SK-N-SH treated with all-trans-retinoic acid at 6 μM for 48 hours (cell line): Measurements from ENCODE around the gene ZBTB43.

ENCODE experiments used
- OSR1 ChIP-seq: fragments of 250-450 bp; sonication (Bioruptor Pico); IDR thresholded peaks from 2 replicates; pipeline ENCODE4 v1.8.0; 2022; ENCODE audit warnings: moderate library complexity, mild to moderate bottlenecking, inconsistent platforms
- RARB ChIP-seq: fragments of 250-450 bp; sonication (Bioruptor Pico); IDR thresholded peaks from 2 replicates; pipeline ENCODE4 v1.8.0; 2021; ENCODE audit warnings: mild to moderate bottlenecking, moderate library complexity
- TCF4 ChIP-seq: fragments of 250-450 bp; sonication (Bioruptor Pico); IDR thresholded peaks from 2 replicates; pipeline ENCODE4 v1.8.0; 2021; ENCODE audit warnings: mild to moderate bottlenecking, moderate library complexity, borderline replicate concordance
- TOX ChIP-seq: fragments of 250-450 bp; sonication (Bioruptor Pico); IDR thresholded peaks from 2 replicates; pipeline ENCODE4 v1.8.0; 2021; ENCODE audit warnings: mild to moderate bottlenecking, moderate library complexity, borderline replicate concordance
- ZFP3 ChIP-seq: fragments of 250-450 bp; sonication (Bioruptor Pico); IDR thresholded peaks from 2 replicates; pipeline ENCODE4 v1.5.0; 2020; ENCODE audit warnings: mild to moderate bottlenecking, moderate library complexity
- ZFP30 ChIP-seq: fragments of 450-650 bp; formaldehyde crosslinking; IDR thresholded peaks from 2 replicates; pipeline ENCODE4 v1.5.0; 2022; ENCODE audit warnings: mild to moderate bottlenecking, moderate library complexity
- TF ChIP-seq, protein P1 (sequence below): fragments of 250-450 bp; sonication (Bioruptor Pico); IDR thresholded peaks from 2 replicates; pipeline ENCODE4 v1.8.0; 2020; ENCODE audit warnings: mild to moderate bottlenecking, moderate library complexity, borderline replicate concordance
- TF ChIP-seq, protein P2 (sequence below): fragments of 250-450 bp; sonication (Bioruptor Pico); IDR thresholded peaks from 2 replicates; pipeline ENCODE4 v1.5.1; 2021; ENCODE audit warnings: mild to moderate bottlenecking, moderate library complexity

DNA sequence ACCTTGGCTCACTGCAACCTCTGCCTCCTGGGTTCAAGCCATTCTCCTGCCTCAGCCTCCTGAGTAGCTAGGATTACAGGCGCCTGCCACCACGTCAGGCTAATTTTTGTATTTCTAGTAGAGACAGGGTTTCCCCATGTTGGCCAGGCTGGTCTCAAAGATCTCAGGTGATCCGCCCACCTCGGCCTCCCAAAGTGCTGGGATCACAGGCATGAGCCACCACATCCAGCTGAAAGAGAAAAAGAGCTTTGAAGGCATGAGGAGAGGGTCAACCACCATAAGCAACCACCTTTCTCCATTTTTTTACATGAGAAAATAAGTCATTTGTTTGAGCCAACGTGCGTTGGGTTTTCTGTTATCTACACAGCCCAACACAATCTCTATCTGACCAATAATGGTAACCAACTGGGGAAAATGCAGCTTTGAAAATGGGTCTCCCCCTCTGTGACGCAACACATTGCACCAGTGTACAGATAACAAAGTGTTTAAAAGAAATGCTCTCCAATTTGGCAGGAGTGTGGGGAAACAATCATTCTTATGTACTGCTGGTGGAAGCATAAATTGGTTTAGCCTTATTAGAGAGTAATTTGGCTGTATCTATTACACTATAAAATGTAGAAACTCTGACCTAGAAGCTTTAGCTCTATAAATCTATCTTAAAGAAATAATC lies 45.8 kb upstream of the ZBTB43 start:
- TF ChIP-seq, protein P1, sequence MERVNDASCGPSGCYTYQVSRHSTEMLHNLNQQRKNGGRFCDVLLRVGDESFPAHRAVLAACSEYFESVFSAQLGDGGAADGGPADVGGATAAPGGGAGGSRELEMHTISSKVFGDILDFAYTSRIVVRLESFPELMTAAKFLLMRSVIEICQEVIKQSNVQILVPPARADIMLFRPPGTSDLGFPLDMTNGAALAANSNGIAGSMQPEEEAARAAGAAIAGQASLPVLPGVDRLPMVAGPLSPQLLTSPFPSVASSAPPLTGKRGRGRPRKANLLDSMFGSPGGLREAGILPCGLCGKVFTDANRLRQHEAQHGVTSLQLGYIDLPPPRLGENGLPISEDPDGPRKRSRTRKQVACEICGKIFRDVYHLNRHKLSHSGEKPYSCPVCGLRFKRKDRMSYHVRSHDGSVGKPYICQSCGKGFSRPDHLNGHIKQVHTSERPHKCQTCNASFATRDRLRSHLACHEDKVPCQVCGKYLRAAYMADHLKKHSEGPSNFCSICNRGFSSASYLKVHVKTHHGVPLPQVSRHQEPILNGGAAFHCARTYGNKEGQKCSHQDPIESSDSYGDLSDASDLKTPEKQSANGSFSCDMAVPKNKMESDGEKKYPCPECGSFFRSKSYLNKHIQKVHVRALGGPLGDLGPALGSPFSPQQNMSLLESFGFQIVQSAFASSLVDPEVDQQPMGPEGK: no peak
- TF ChIP-seq ZFP30 (CRISPR knock-in tag): no peak
- TF ChIP-seq, protein P2, sequence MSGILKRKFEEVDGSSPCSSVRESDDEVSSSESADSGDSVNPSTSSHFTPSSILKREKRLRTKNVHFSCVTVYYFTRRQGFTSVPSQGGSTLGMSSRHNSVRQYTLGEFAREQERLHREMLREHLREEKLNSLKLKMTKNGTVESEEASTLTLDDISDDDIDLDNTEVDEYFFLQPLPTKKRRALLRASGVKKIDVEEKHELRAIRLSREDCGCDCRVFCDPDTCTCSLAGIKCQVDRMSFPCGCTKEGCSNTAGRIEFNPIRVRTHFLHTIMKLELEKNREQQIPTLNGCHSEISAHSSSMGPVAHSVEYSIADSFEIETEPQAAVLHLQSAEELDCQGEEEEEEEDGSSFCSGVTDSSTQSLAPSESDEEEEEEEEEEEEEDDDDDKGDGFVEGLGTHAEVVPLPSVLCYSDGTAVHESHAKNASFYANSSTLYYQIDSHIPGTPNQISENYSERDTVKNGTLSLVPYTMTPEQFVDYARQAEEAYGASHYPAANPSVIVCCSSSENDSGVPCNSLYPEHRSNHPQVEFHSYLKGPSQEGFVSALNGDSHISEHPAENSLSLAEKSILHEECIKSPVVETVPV (CRISPR knock-in tag): no peak
- TF ChIP-seq OSR1: no peak
- no peak for TF ChIP-seq TCF4 (CRISPR knock-in tag)
- no peak for TF ChIP-seq RARB (CRISPR knock-in tag)
- no peak for TF ChIP-seq ZFP3 (CRISPR knock-in tag)
- TF ChIP-seq TOX (CRISPR knock-in tag): no peak
